OCI-LY1 (cell line): ENCODE results near the gene SFXN1.

ENCODE experiments used
- EZH2 ChIP-seq: fragments of 200-600 bp; sonication (generic), shearing (Covaris generic); IDR thresholded peaks from 2 replicates; pipeline ENCODE4 v1.8.0; 2017; ENCODE audit warnings: borderline replicate concordance, mixed run types, mild to moderate bottlenecking, antibody characterized with exemption, low read length, moderate library complexity, mixed read lengths
- TF ChIP-seq, protein P1 (sequence below): fragments of 200-600 bp; sonication (generic), shearing (Covaris generic); IDR thresholded peaks from 2 replicates; pipeline ENCODE4 v1.5.1; 2017; ENCODE audit warnings: mild to moderate bottlenecking, antibody characterized with exemption, low read length, moderate library complexity, mixed read lengths

DNA sequence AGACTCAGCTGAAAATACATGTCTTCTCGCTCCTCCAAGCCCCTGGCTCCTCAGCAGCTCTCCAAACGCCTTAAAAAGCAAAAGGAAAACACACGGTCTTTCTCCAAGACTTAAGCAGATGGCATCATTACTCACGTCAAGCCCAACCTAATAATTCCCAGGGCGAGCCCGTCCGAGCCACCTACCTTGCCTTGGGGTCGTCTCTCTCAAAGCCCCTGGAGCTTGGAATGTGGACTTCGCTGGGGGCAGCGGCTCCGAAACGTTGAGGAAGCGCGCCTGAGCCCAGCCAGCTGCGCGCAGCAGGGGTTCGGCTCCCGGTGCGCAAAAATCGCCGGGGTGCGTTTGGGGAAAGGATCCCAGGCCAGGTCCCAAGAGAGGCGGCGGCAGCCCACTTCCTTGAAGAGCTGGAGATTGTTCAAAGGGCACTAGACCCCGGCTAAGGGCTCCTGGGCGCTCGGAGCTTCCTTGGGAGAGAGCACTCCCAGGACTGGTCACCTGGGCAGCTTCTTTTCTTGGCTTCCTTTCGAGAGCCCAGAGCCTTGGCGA is 34.8 kb upstream of the SFXN1 start:
- TF ChIP-seq, protein P1, sequence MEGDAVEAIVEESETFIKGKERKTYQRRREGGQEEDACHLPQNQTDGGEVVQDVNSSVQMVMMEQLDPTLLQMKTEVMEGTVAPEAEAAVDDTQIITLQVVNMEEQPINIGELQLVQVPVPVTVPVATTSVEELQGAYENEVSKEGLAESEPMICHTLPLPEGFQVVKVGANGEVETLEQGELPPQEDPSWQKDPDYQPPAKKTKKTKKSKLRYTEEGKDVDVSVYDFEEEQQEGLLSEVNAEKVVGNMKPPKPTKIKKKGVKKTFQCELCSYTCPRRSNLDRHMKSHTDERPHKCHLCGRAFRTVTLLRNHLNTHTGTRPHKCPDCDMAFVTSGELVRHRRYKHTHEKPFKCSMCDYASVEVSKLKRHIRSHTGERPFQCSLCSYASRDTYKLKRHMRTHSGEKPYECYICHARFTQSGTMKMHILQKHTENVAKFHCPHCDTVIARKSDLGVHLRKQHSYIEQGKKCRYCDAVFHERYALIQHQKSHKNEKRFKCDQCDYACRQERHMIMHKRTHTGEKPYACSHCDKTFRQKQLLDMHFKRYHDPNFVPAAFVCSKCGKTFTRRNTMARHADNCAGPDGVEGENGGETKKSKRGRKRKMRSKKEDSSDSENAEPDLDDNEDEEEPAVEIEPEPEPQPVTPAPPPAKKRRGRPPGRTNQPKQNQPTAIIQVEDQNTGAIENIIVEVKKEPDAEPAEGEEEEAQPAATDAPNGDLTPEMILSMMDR, result no peak
- no peak for TF ChIP-seq EZH2
